ENCODE data around the gene EEF2K. TPM values are rescaled to one million over a fixed set of nuclear protein-coding genes. Genes with fewer than 3 reads are reported as not detected.
"Not testable (repeated sequence)": the region's sequence is repeated elsewhere in the genome, so short reads cannot be mapped to it uniquely, and the experiment has no call there.

Gene EEF2K
- polyA plus RNA-seq, 1 donor, result 18.7 TPM

DNA sequence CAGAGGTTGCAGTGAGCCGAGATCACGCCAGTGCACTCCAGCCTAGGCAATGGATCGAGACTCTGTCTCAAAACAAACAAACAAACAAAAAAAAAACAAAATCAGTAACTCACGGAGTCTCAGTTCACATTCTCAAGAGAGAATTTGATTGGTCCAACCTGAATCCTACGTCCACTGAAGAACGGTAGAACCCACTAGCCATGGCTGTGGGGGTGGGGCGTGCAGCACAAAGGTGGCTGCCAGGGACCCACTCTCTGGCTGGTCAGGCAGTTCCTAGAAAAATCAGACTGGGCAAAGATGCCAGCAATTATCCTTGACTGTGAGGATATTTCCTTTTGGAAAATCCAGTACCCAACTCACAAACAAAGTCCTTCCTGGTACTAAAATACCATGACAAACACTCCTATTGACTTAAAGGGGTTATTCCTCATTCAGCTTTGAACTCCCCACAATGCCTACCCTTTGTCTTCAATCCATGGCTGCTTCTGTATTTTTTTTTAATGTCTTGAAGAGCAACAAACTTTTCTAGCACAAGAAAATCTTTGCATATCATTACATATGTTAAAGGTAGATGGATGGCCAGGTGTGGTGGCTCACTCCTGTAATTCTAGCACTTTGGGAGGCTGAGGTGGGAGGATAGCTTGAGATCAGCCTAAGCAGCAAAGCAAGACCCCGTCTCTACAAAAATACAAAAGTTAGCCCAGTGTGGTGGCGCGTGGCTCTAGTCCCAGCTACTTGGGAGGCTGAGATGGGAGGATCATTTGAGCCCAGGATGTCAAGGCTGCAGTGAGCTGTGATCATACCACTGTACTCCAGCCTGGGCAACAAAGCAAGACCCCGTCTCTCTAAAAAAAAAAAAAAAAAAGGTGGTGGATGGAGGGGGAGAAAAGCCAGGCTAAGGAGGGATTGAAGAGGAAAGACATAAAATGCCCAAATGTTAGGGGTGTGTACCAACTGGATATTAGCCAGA lies 87.3 kb downstream of the EEF2K start:
- no CpG with 5 or more reads among the region's 11 CpGs for WGBS (ENCODE audit: insufficient coverage, low lambda C conversion rate)
- Histone ChIP-seq H3K36me3 (ENCODE audit: control insufficient read depth, insufficient read depth, low read length) (no peaks in the 10 kb centered on the region), H3K4me3 (ENCODE audit: low read length) (no peak overlapping the region), H3K9me3 (ENCODE audit: control insufficient read depth, low read depth, low read length) (no peaks in the 10 kb centered on the region), H3K4me1 (ENCODE audit: control insufficient read depth, insufficient read depth, low read length) (peaks cover 3% of the 10 kb centered on the region), H3K27ac (ENCODE audit: low read length) (no peak overlapping the region), H3K27me3 (ENCODE audit: control insufficient read depth, insufficient read depth, low read length) (no peaks in the 10 kb centered on the region)
- DNase-seq, result no peak

GRCh38 chr16:22296225-22297113 lies 90.4 kb downstream of the EEF2K start:
- H3K27ac ChIP-seq (ENCODE audit: low read length), result peak overlapping the region; percentile 64
- DNase-seq, result peak in 1 of 2 donors; percentile 39
- peak overlapping the region; percentile 66 for H3K4me3 ChIP-seq (ENCODE audit: low read length)
- H3K4me1 ChIP-seq (ENCODE audit: control insufficient read depth, insufficient read depth, low read length), result peaks cover 3% of the 10 kb centered on the region
- 0% methylated on average over 5 of the region's 17 CpGs for WGBS (ENCODE audit: insufficient coverage, low lambda C conversion rate)
- H3K27me3 ChIP-seq (ENCODE audit: control insufficient read depth, insufficient read depth, low read length), result no peaks in the 10 kb centered on the region
- H3K36me3 ChIP-seq (ENCODE audit: control insufficient read depth, insufficient read depth, low read length), result peaks cover 3% of the 10 kb centered on the region
- no peaks in the 10 kb centered on the region for H3K9me3 ChIP-seq (ENCODE audit: control insufficient read depth, low read depth, low read length)

- no peaks in the 10 kb centered on the region for H3K9me3 ChIP-seq (ENCODE audit: control insufficient read depth, low read depth, low read length)
- WGBS (ENCODE audit: insufficient coverage, low lambda C conversion rate), result no CpG with 5 or more reads among the region's 76 CpGs
- peak; percentile 99 for DNase-seq
These were observed 91.2 kb downstream of the EEF2K start, which contains the start of gene POLR3E for GRCh38 chr16:22297114-22297870. TSS of gene POLR3E (plus strand) at chr16:22297409. CDS start at chr16:22302969, 5,560 bp downstream.

DNA sequence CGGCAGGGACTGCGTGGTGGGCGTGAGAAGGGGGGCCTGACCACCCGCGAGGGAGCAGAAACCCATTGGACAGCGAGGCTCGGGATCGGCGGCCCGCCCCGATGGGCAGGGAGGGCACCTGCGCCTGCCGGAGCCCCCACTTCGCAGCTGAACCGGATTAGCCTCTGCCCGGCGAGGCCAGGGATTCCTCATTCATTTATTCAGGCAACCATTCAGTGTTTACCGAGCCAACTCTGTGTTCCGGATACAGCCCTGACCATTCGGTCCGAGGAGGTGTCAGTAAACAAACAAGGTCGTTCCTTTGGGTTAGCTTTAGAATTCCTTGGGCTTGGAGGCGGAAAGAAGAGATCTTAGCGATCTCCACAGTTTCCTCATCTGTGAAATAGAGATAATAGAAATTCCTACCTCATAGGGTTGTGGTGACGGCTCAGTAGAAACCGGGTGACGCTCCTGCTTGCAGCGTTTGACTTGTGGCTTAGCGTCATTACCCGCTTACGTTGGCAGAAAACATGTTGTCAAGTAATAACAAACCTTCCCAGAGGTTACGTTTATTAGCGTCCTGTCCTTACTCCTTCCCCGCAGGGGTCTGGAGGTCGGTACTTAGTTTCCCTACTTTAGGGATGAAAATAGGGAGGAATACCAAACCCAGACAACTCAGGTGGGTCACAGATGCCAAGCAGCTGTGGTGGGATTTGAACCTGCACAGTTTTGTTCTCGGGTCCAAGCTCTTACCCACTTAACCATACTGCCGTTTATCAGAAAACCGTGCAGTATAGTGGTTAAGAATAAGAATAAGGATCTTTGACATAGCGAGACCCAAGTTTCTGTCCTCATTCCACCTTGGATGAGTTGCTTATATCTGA lies 92.0 kb downstream of the EEF2K start:
- peak; percentile 79 to 87 for DNase-seq
- Histone ChIP-seq H3K27ac (ENCODE audit: low read length) (peak overlapping the region; percentile 97), H3K9me3 (ENCODE audit: control insufficient read depth, low read depth, low read length) (no peaks in the 10 kb centered on the region), H3K4me3 (ENCODE audit: low read length) (peak overlapping the region; percentile 80), H3K4me1 (ENCODE audit: control insufficient read depth, insufficient read depth, low read length) (peaks cover 3% of the 10 kb centered on the region), H3K36me3 (ENCODE audit: control insufficient read depth, insufficient read depth, low read length) (peaks cover 10% of the 10 kb centered on the region), H3K27me3 (ENCODE audit: control insufficient read depth, insufficient read depth, low read length) (no peaks in the 10 kb centered on the region)
- no CpG with 5 or more reads among the region's 39 CpGs for WGBS (ENCODE audit: insufficient coverage, low lambda C conversion rate)

More at GRCh38 chr16:22297114-22297870, 91.2 kb downstream of the EEF2K start, which contains the start of gene POLR3E:
- Histone ChIP-seq H3K36me3 (ENCODE audit: control insufficient read depth, insufficient read depth, low read length) (peaks cover 3% of the 10 kb centered on the region), H3K27me3 (ENCODE audit: control insufficient read depth, insufficient read depth, low read length) (no peaks in the 10 kb centered on the region), H3K4me1 (ENCODE audit: control insufficient read depth, insufficient read depth, low read length) (peaks cover 3% of the 10 kb centered on the region), H3K4me3 (ENCODE audit: low read length) (peak within 1 kb of the TSS; percentile 80), H3K27ac (ENCODE audit: low read length) (peak within 1 kb of the TSS; percentile 97)

- H3K4me3 ChIP-seq (ENCODE audit: low read length), result no peak overlapping the region
- peak overlapping the region; percentile 97 for H3K27ac ChIP-seq (ENCODE audit: low read length)
- peaks cover 16% of the 10 kb centered on the region for H3K36me3 ChIP-seq (ENCODE audit: control insufficient read depth, insufficient read depth, low read length)
- WGBS (ENCODE audit: insufficient coverage, low lambda C conversion rate), result no CpG with 5 or more reads among the region's 1 CpG
- DNase-seq, result no peak
- peaks cover 3% of the 10 kb centered on the region for H3K4me1 ChIP-seq (ENCODE audit: control insufficient read depth, insufficient read depth, low read length)
- H3K9me3 ChIP-seq (ENCODE audit: control insufficient read depth, low read depth, low read length), result no peaks in the 10 kb centered on the region
- H3K27me3 ChIP-seq (ENCODE audit: control insufficient read depth, insufficient read depth, low read length), result no peaks in the 10 kb centered on the region
These were observed 93.0 kb downstream of the EEF2K start for GRCh38 chr16:22299036-22299435.

- no peak overlapping the region for H3K27ac ChIP-seq (ENCODE audit: low read length)
- H3K4me1 ChIP-seq (ENCODE audit: control insufficient read depth, insufficient read depth, low read length), result peaks cover 3% of the 10 kb centered on the region
- peak; percentile 23 to 46 for DNase-seq
- peaks cover 31% of the 10 kb centered on the region for H3K36me3 ChIP-seq (ENCODE audit: control insufficient read depth, insufficient read depth, low read length)
- no CpG with 5 or more reads among the region's 8 CpGs for WGBS (ENCODE audit: insufficient coverage, low lambda C conversion rate)
- no peak overlapping the region for H3K4me3 ChIP-seq (ENCODE audit: low read length)
- no peaks in the 10 kb centered on the region for H3K27me3 ChIP-seq (ENCODE audit: control insufficient read depth, insufficient read depth, low read length)
- H3K9me3 ChIP-seq (ENCODE audit: control insufficient read depth, low read depth, low read length), result no peaks in the 10 kb centered on the region
These were observed 94.5 kb downstream of the EEF2K start for GRCh38 chr16:22300427-22301071.

DNA sequence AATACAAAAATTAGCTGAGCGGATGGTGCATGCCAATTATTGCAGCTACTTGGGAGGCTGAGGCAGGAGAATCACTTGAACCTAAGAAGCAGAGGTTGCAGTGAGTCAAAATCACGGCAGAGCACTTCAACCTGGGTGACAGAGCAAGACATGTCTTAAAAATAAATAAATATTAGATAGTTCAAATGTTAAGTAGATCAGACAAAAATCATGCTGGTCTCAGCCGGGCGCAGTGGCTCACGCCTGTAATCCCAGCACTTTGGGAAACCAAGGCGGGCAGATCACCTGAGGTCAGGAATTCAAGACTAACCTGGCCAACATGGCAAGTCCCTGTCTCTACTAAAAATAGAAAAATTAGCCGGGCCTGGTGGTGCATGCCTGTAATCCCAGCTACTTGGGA lies 95.3 kb downstream of the EEF2K start:
- peaks cover 40% of the 10 kb centered on the region for H3K36me3 ChIP-seq (ENCODE audit: control insufficient read depth, insufficient read depth, low read length)
- DNase-seq; H3K4me1 ChIP-seq (ENCODE audit: control insufficient read depth, insufficient read depth, low read length); H3K9me3 ChIP-seq (ENCODE audit: control insufficient read depth, low read depth, low read length); H3K27ac ChIP-seq (ENCODE audit: low read length); H3K4me3 ChIP-seq (ENCODE audit: low read length); H3K27me3 ChIP-seq (ENCODE audit: control insufficient read depth, insufficient read depth, low read length): not testable (repeated sequence)
- WGBS (ENCODE audit: insufficient coverage, low lambda C conversion rate), result no CpG with 5 or more reads among the region's 7 CpGs

DNA sequence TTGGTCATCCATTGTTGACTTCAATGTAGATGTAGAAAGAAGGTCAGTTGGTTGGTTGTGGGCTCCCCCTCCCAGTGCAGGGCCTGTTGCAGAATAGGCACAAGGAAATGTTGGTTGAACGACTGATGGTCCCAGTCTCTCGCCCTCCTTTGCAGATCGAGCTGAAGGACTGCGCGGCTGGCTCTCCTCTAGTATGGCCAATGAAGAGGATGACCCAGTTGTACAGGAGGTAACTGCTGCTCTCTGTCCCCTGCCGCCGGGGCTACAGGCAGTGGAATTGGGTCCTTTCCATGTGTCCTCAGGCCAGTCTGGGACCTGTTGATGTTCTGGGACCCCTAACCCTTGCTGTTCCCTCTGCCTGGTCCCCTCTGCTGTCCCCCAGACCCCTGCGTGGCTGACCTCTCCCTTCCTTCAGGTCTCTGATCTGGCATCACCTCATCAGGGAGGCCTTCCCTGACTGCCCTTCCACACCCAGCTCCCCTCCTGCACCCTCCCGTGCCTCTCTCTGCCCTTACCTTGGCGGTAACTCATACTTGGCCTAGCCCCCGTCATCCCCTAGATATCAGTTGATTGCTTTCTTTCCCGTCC lies 96.8 kb downstream of the EEF2K start:
- peaks cover 54% of the 10 kb centered on the region for H3K36me3 ChIP-seq (ENCODE audit: control insufficient read depth, insufficient read depth, low read length)
- no peak overlapping the region for H3K4me3 ChIP-seq (ENCODE audit: low read length)
- H3K9me3 ChIP-seq (ENCODE audit: control insufficient read depth, low read depth, low read length), result no peaks in the 10 kb centered on the region
- H3K4me1 ChIP-seq (ENCODE audit: control insufficient read depth, insufficient read depth, low read length), result no peaks in the 10 kb centered on the region
- 80% methylated on average over 1 of the region's 12 CpGs for WGBS (ENCODE audit: insufficient coverage, low lambda C conversion rate)
- no peak for DNase-seq
- no peak overlapping the region for H3K27ac ChIP-seq (ENCODE audit: low read length)
- no peaks in the 10 kb centered on the region for H3K27me3 ChIP-seq (ENCODE audit: control insufficient read depth, insufficient read depth, low read length)

Data from large intestine (tissue), 3 donors.